ENCODE results near the gene ADGRD2.

ADGRD2 gene

GRCh38 chr9:124510650-124511425, 60.6 kb downstream of the ADGRD2 start:
- no peak for DNase-seq

- DNase-seq, result no peak
These were observed 61.2 kb downstream of the ADGRD2 start for GRCh38 chr9:124511426-124511840.

- no peak for DNase-seq
These were observed 61.9 kb downstream of the ADGRD2 start for GRCh38 chr9:124511891-124512805.

GRCh38 chr9:124512806-124513204, 62.6 kb downstream of the ADGRD2 start:
- DNase-seq, result no peak

- DNase-seq, result peak in 2 of 56 donors; percentile 14 to 16
These were observed 63.2 kb downstream of the ADGRD2 start for GRCh38 chr9:124513376-124513994.

GRCh38 chr9:124514125-124514524, 63.9 kb downstream of the ADGRD2 start:
- DNase-seq, result no peak

- no peak for DNase-seq
These were observed 64.6 kb downstream of the ADGRD2 start for GRCh38 chr9:124514874-124515273.

- DNase-seq, result no peak
These were observed 67.3 kb downstream of the ADGRD2 start for GRCh38 chr9:124517600-124517999.

- DNase-seq, result no peak
These were observed 67.9 kb downstream of the ADGRD2 start for GRCh38 chr9:124518116-124518515.

- DNase-seq, result peak in 29 of 56 donors; percentile 3 to 56 (median 27)
These were observed 70.0 kb downstream of the ADGRD2 start for GRCh38 chr9:124520206-124520596.

- DNase-seq, result no peak
These were observed 70.9 kb downstream of the ADGRD2 start for GRCh38 chr9:124521142-124521541.

- no peak for DNase-seq
These were observed 72.2 kb downstream of the ADGRD2 start for GRCh38 chr9:124522121-124523098.

GRCh38 chr9:124526174-124526573, 75.9 kb downstream of the ADGRD2 start:
- DNase-seq, result no peak

- no peak for DNase-seq
These were observed 77.5 kb downstream of the ADGRD2 start for GRCh38 chr9:124527781-124528180.
